Uterus (tissue), 2 donors: ENCODE results near the gene ZC3H13.

Source experiments
- CTCF ChIP-seq, 4 experiments: fragments of 200-600 bp in 2 of 4; fragments of 450-650 bp in 2 of 4; sonication (generic) in 2 of 4; IDR thresholded peaks; one replicate each; pipeline ENCODE4 v1.5.1; 2016 to 2019; ENCODE audit warnings: antibody characterized with exemption in 4 of 4, mild to moderate bottlenecking in 2 of 4, moderate library complexity in 1 of 4
- POLR2A ChIP-seq, 2 donors: fragments of 450-650 bp; IDR thresholded peaks; one replicate each; pipeline ENCODE4 v1.6.1; 2016; ENCODE audit warnings: antibody characterized with exemption in 2 of 2, mild to moderate bottlenecking in 1 of 2, moderate library complexity in 1 of 2

- no peak for TF ChIP-seq CTCF (IDR thresholded peaks at IDR 0.05)
- TF ChIP-seq POLR2A (IDR thresholded peaks at IDR 0.05) = no peak
These were observed 33.2 kb upstream of the ZC3H13 start for GRCh38 chr13:46085737-46086136.
